Measurements from ENCODE around the gene CUTA.
"Not testable (repeated sequence)": the region's sequence is repeated elsewhere in the genome, so short reads cannot be mapped to it uniquely, and the experiment has no call there.

CUTA gene

GRCh38 chr6:33405386-33405940 is 12.4 kb downstream of the CUTA start:
- DNase-seq (ENCODE audit: low read depth), result no peak

- no peak for DNase-seq (ENCODE audit: low read depth)
Measured at GRCh38 chr6:33404884-33405283, 13.0 kb downstream of the CUTA start.

GRCh38 chr6:33399881-33400280 is 18.0 kb downstream of the CUTA start:
- DNase-seq (ENCODE audit: low read depth), result not testable (repeated sequence)

- not testable (repeated sequence) for DNase-seq (ENCODE audit: low read depth)
Measured at GRCh38 chr6:33398601-33399000, 19.3 kb downstream of the CUTA start.

GRCh38 chr6:33397541-33397940 is 20.4 kb downstream of the CUTA start:
- no peak for DNase-seq (ENCODE audit: low read depth)

- no peak for DNase-seq (ENCODE audit: low read depth)
Measured at GRCh38 chr6:33392979-33393378, 24.9 kb downstream of the CUTA start.

- no peak for DNase-seq (ENCODE audit: low read depth)
Measured at GRCh38 chr6:33392595-33392948, 25.3 kb downstream of the CUTA start.

- DNase-seq (ENCODE audit: low read depth), result peak; percentile 15
Measured at GRCh38 chr6:33391922-33392594, 25.8 kb downstream of the CUTA start.

GRCh38 chr6:33391278-33391921 is 26.5 kb downstream of the CUTA start, which contains the start of gene KIFC1:
KIFC1 (plus strand) TSS chr6:33391823; CDS start chr6:33391986, 163 bp downstream.
- DNase-seq (ENCODE audit: low read depth), result peak; percentile 98

GRCh38 chr6:33390767-33391277 is 27.1 kb downstream of the CUTA start:
- no peak for DNase-seq (ENCODE audit: low read depth)

GRCh38 chr6:33390173-33390572 is 27.7 kb downstream of the CUTA start:
- no peak for DNase-seq (ENCODE audit: low read depth)

GRCh38 chr6:33384581-33385020 is 33.3 kb downstream of the CUTA start:
- DNase-seq (ENCODE audit: low read depth), result no peak

GRCh38 chr6:33383427-33384185 is 34.3 kb downstream of the CUTA start:
- no peak for DNase-seq (ENCODE audit: low read depth)

GRCh38 chr6:33380272-33380981 is 37.5 kb downstream of the CUTA start:
- DNase-seq (ENCODE audit: low read depth), result no peak

GRCh38 chr6:33379184-33379583 is 38.7 kb downstream of the CUTA start:
- DNase-seq (ENCODE audit: low read depth), result not testable (repeated sequence)

- no peak for DNase-seq (ENCODE audit: low read depth)
Measured at GRCh38 chr6:33377171-33377570, 40.7 kb downstream of the CUTA start.

- no peak for DNase-seq (ENCODE audit: low read depth)
Measured at GRCh38 chr6:33375143-33375671, 42.7 kb downstream of the CUTA start.

GRCh38 chr6:33373960-33374910 is 43.7 kb downstream of the CUTA start:
- DNase-seq (ENCODE audit: low read depth), result no peak

- no peak for DNase-seq (ENCODE audit: low read depth)
Measured at GRCh38 chr6:33372526-33373123, 45.3 kb downstream of the CUTA start.

GRCh38 chr6:33371901-33372300 is 46.0 kb downstream of the CUTA start:
- not testable (repeated sequence) for DNase-seq (ENCODE audit: low read depth)

Measured in activated T-helper 1 cell treated with Interleukin-2 at 50 U/mL for 16 hours (primary cell).